Measurements from ENCODE around the gene B3GALT2.
"Not testable (repeated sequence)": the region's sequence is repeated elsewhere in the genome, so short reads cannot be mapped to it uniquely, and the experiment has no call there.

DNA sequence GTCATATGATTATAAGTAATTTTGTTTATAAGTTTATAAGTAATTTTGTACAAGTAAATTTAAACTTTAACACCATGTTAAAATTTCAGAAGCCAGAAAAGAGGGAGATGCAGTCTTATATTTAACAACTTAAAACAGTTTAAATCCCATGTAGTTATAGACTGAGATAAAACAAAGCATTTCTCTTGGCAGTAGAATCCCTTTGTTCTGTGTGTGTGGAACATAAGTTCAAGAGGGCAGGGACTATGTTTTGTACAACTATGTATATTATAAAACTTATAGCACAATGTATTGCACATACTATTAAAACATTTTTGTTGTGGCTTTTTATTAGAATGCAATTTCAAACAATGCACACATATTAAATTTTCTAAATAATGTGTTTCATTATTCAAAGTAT is 44.7 kb upstream of the B3GALT2 start:
- TF ChIP-seq CTCF, POLR2A (IDR thresholded peaks at IDR 0.05): not testable (repeated sequence)

Measured in lower leg skin (tissue), 3 donors.